Thymus (tissue), 11 donors: ENCODE results near the gene SERF2. TPM values are rescaled to one million over a fixed set of nuclear protein-coding genes. Genes with fewer than 3 reads are reported as not detected.
A peak's percentile ranks its signal among the peaks of the same experiment; 100 is the strongest.
"Not testable (repeated sequence)": the region's sequence is repeated elsewhere in the genome, so short reads cannot be mapped to it uniquely, and the experiment has no call there.

Source experiments
- DNase-seq, 9 donors: peaks; one replicate each; pipeline ENCODE4 v3.0.0-alpha.2; 2013; ENCODE audit warnings: low spot score in 9 of 9, low read depth in 6 of 9, missing footprints in 1 of 9
- H3K27ac ChIP-seq, 2 donors: one replicate each; pipeline ENCODE4 v1.5.1; 2013; ENCODE audit warnings: control low read depth in 1 of 2, low read depth in 1 of 2, low read length in 1 of 2, mild to moderate bottlenecking in 1 of 2, moderate library complexity in 1 of 2
- H3K27me3 ChIP-seq, 2 donors: one replicate each; pipeline ENCODE4 v1.5.1; 2013; ENCODE audit warnings: low read length in 1 of 2; ENCODE audit not compliant: control insufficient read depth in 2 of 2, insufficient read depth in 1 of 2
- H3K36me3 ChIP-seq, 2 donors: one replicate each; pipeline ENCODE4 v1.5.1; 2013; ENCODE audit warnings: low read length in 1 of 2, mild to moderate bottlenecking in 1 of 2, moderate library complexity in 1 of 2; ENCODE audit not compliant: control insufficient read depth in 2 of 2, insufficient read depth in 2 of 2
- H3K4me1 ChIP-seq, 2 donors: one replicate each; pipeline ENCODE4 v1.5.1; 2013; ENCODE audit warnings: low read length in 2 of 2; ENCODE audit not compliant: control insufficient read depth in 2 of 2, insufficient read depth in 2 of 2
- H3K4me3 ChIP-seq, 2 donors: one replicate each; pipeline ENCODE4 v1.5.1; 2013; ENCODE audit warnings: low read length in 2 of 2, control low read depth in 1 of 2, mild to moderate bottlenecking in 1 of 2
- H3K9me3 ChIP-seq, 2 donors: one replicate each; pipeline ENCODE4 v1.5.1; 2013; ENCODE audit warnings: low read length in 1 of 2, mild to moderate bottlenecking in 1 of 2; ENCODE audit not compliant: control insufficient read depth in 2 of 2, insufficient read depth in 1 of 2
- WGBS: extraction: QIAGEN DNeasy Blood & Tissue Kit; methylation state at CpG from one replicate; pipeline ENCODE4 v1.1.7; 2013; 5-methylcytosine and 5-hydroxymethylcytosine counted together
- polyA plus RNA-seq: library from polyadenylated mRNA; stranded (reverse); fragments of 200-250 nt; gene quantifications from one replicate; pipeline ENCODE4 v1.2.3, GENCODE V29; 2013
- total RNA-seq: library from RNA; stranded (reverse); fragments of 120-200 nt; gene quantifications from one replicate; pipeline ENCODE4 v1.2.4, GENCODE V29; 2013
- donor health status: healthy.

SERF2 gene
- total and polyA plus RNA-seq, 2 donors, result 862 to 1,456 TPM

DNA sequence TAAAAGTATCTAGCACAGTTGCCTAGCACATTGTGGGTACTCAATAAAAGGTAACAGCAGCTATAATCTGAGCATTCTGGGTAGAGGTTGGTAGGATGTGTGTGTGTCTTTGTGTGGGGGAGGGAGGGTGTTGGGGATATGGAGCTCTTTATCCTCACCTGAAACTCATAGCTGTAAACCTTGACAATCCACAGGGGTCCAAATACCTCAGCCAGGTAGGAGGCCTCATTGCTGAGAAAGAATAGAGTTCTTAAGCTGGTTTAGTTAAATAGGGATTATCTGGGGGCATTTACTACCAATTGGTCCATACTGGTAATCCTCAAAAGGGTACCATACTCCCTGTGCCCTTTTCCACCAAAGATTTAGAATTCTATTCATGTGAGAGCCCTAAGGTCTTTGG, 3.9 kb downstream of the SERF2 start:
- peaks cover 0 to 3% of the 10 kb centered on the region in 2 donors for H3K27me3 ChIP-seq
- H3K4me3 ChIP-seq, result no peak overlapping the region
- peaks cover 0 to 6% of the 10 kb centered on the region in 2 donors for H3K9me3 ChIP-seq
- DNase-seq, result no peak
- peaks cover 36 to 39% of the 10 kb centered on the region in 2 donors for H3K4me1 ChIP-seq
- peaks cover 48 to 56% of the 10 kb centered on the region in 2 donors for H3K36me3 ChIP-seq
- H3K27ac ChIP-seq, result no peak overlapping the region

DNA sequence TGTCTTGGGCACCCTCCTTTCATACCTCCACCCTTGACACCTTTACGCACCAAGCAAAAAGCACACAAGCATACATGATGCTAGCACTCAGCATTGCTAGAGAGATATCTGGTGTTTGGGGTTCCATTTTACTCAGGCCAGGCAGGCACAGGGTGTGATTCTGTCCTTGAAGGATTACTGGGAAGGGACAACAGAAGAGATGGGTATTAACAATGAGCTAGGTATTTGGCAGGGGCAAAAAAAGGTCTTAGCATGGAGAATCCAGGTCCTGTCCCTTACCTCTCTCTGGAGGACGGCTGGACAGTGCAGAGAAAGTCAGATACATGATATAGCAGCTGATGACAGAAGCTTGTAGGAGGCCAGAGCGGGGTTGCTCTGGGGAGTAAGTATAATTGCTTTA, 4.4 kb downstream of the SERF2 start:
- DNase-seq, result no peak
- 98% methylated on average over 3 of the region's 3 CpGs for WGBS
- Histone ChIP-seq H3K27me3 (peaks cover 0 to 3% of the 10 kb centered on the region in 2 donors), H3K4me3 (no peak overlapping the region), H3K9me3 (peaks cover 0 to 6% of the 10 kb centered on the region in 2 donors), H3K27ac (no peak overlapping the region), H3K4me1 (peaks cover 41 to 42% of the 10 kb centered on the region in 2 donors), H3K36me3 (peaks cover 48 to 58% of the 10 kb centered on the region in 2 donors)

- peak overlapping the region; percentile 26 to 99 for H3K27ac ChIP-seq
- DNase-seq, result peak in 1 of 9 donors; percentile 28
- no peaks in the 10 kb centered on the region for H3K9me3 ChIP-seq
- no peaks in the 10 kb centered on the region for H3K27me3 ChIP-seq
- H3K4me3 ChIP-seq, result no peak overlapping the region
- WGBS, result 96% methylated on average over 16 of the region's 16 CpGs
- H3K4me1 ChIP-seq, result peaks cover 26 to 28% of the 10 kb centered on the region in 2 donors
- H3K36me3 ChIP-seq, result peaks cover 44 to 61% of the 10 kb centered on the region in 2 donors
Measured at GRCh38 chr15:43799209-43799944, 7.3 kb downstream of the SERF2 start.

- Histone ChIP-seq H3K27ac (peak within 1 kb of the TSS; percentile 94 to 99), H3K36me3 (peaks cover 42 to 61% of the 10 kb centered on the region in 2 donors), H3K4me1 (peaks cover 22% of the 10 kb centered on the region in 2 donors), H3K9me3 (no peaks in the 10 kb centered on the region), H3K4me3 (peak within 1 kb of the TSS; percentile 82 to 89), H3K27me3 (no peaks in the 10 kb centered on the region)
- WGBS, result 97% methylated on average over 8 of the region's 8 CpGs
- no peak for DNase-seq
Measured at GRCh38 chr15:43799945-43800285, 7.8 kb downstream of the SERF2 start, which contains the start of gene SERINC4. Gene SERINC4 (minus strand): TSS chr15:43800220. CDS start chr15:43799986, 234 bp downstream.

DNA sequence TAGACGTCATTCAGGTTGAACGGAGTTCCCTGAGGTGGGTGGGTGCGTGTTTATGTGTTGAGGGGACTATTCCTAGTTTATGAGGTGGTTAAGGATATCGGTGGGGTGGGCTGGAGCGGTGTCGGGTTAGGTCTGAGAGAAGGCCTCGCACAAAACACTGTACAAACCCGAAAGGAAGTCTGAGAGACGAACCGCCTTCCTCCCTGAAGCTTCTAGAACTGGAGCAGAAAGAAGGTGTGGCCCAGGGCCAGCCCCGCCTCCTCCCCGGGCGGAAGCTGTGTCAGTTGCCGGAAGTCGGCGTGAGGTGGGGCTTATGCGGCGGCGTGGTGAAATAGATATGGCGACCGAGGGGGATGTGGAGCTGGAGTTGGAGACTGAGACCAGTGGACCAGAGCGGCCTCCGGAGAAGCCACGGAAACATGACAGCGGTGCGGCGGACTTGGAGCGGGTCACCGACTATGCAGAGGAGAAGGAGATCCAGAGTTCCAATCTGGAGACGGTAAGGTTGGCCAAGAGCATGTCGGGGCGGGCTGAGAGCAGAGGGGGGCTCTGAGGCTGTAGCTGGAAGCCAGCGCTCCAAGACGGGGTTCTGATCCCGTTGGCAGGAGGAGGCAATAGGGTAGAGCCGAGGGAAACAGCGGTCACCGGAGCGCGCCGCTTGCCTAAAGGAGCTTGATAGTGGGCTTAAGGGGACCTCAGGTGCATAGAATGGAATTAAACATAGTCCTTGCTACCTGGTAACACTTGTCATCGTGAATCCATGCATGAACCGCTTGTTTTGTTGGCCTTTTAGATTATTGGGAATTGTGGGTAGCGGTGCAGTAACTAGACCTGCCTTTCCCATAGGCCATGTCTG, 8.4 kb downstream of the SERF2 start, which contains the start of gene HYPK:
TSS of gene HYPK (plus strand) at position 314 of the 856 bp plus-strand sequence. CDS start at position 338, 24 bp downstream.
- Histone ChIP-seq H3K27me3 (no peaks in the 10 kb centered on the region), H3K4me3 (peak within 1 kb of the TSS; percentile 82 to 89), H3K4me1 (peaks cover 22% of the 10 kb centered on the region in 2 donors), H3K27ac (peak within 1 kb of the TSS; percentile 94 to 99), H3K9me3 (no peaks in the 10 kb centered on the region), H3K36me3 (peaks cover 40 to 61% of the 10 kb centered on the region in 2 donors)
- WGBS, result 10% methylated on average over 44 of the region's 44 CpGs
- DNase-seq, result peak; percentile 82 to 96 (median 90)

- Histone ChIP-seq H3K4me1 (peaks cover 22% of the 10 kb centered on the region in 2 donors), H3K36me3 (peaks cover 36 to 64% of the 10 kb centered on the region in 2 donors)
- WGBS, result 98% methylated on average over 7 of the region's 7 CpGs
- H3K9me3 ChIP-seq, H3K4me3 ChIP-seq, DNase-seq, H3K27me3 ChIP-seq, H3K27ac ChIP-seq: not testable (repeated sequence)
Measured at GRCh38 chr15:43802676-43803075, 10.6 kb downstream of the SERF2 start.

DNA sequence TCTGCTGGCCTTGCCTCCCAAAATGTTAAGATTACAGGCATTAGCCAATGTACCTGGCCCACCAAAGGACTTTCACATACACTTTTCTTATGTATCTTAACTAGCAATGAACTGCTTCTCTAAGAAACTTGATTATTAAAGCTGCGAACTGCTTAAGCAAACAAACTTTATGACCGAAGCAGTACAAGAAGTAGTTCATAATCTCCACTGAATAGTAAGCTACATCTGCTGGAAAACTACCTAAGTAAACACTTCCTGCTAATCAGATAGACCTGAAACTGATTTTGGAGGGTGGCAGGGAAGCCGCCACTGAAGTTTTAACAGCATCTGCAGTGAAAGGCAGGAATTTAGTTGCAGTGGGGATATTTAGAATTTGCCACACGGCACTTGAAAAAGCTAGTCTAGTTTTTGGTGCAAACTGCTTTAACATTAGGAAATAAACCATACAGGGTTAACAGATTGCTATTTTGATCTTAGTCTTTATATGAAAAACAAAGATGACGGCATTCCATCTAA, 16.4 kb downstream of the SERF2 start:
- no peak overlapping the region for H3K4me3 ChIP-seq
- no peaks in the 10 kb centered on the region for H3K9me3 ChIP-seq
- no peaks in the 10 kb centered on the region for H3K4me1 ChIP-seq
- no peak for DNase-seq
- H3K36me3 ChIP-seq, result peaks cover 58 to 92% of the 10 kb centered on the region in 2 donors
- WGBS, result 99% methylated on average over 5 of the region's 5 CpGs
- H3K27me3 ChIP-seq, result no peaks in the 10 kb centered on the region
- no peak overlapping the region for H3K27ac ChIP-seq

- no peaks in the 10 kb centered on the region for H3K9me3 ChIP-seq
- peaks cover 61 to 94% of the 10 kb centered on the region in 2 donors for H3K36me3 ChIP-seq
- no peak for DNase-seq
- no peak overlapping the region for H3K27ac ChIP-seq
- H3K27me3 ChIP-seq, result no peaks in the 10 kb centered on the region
- H3K4me3 ChIP-seq, result no peak overlapping the region
- 96% methylated on average over 6 of the region's 6 CpGs for WGBS
- no peaks in the 10 kb centered on the region for H3K4me1 ChIP-seq
Measured at GRCh38 chr15:43808960-43809678, 17.0 kb downstream of the SERF2 start.
